Measurements from ENCODE around the gene MAN2A1.

GRCh38 chr5:109900911-109901627 is 211.3 kb downstream of the MAN2A1 start:
- TF ChIP-seq, protein P1, sequence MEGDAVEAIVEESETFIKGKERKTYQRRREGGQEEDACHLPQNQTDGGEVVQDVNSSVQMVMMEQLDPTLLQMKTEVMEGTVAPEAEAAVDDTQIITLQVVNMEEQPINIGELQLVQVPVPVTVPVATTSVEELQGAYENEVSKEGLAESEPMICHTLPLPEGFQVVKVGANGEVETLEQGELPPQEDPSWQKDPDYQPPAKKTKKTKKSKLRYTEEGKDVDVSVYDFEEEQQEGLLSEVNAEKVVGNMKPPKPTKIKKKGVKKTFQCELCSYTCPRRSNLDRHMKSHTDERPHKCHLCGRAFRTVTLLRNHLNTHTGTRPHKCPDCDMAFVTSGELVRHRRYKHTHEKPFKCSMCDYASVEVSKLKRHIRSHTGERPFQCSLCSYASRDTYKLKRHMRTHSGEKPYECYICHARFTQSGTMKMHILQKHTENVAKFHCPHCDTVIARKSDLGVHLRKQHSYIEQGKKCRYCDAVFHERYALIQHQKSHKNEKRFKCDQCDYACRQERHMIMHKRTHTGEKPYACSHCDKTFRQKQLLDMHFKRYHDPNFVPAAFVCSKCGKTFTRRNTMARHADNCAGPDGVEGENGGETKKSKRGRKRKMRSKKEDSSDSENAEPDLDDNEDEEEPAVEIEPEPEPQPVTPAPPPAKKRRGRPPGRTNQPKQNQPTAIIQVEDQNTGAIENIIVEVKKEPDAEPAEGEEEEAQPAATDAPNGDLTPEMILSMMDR (IDR thresholded peaks at IDR 0.05) = no peak
- TF ChIP-seq POLR2A (IDR thresholded peaks at IDR 0.05) = no peak
